ENCODE results near the gene PLEKHA8. TPM values are rescaled to one million over a fixed set of nuclear protein-coding genes. Genes with fewer than 3 reads are reported as not detected.
"Not testable (repeated sequence)": the region's sequence is repeated elsewhere in the genome, so short reads cannot be mapped to it uniquely, and the experiment has no call there.

PLEKHA8 gene
- total RNA-seq, 1 donor from 2014 or later: 13.7 TPM

DNA sequence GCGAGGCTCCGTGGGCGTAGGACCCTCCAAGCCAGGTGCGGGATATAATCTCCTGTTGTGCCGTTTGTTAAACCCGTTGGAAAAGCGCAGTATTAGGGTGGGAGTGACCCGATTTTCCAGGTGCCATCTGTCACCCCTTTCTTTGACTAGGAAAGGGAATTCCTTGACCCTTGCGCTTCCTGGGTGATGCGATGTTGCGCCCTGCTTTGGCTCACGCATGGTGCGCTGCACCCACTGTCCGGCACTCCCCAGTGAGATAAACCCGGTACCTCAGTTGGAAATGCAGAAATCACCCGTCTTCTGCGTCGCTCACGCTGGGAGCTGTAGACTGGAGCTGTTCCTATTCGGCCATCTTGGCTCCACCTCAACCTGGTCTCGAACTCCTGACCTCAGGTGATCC, 70.4 kb downstream of the PLEKHA8 start:
- not testable (repeated sequence) for DNase-seq (ENCODE audit: low spot score)

DNA sequence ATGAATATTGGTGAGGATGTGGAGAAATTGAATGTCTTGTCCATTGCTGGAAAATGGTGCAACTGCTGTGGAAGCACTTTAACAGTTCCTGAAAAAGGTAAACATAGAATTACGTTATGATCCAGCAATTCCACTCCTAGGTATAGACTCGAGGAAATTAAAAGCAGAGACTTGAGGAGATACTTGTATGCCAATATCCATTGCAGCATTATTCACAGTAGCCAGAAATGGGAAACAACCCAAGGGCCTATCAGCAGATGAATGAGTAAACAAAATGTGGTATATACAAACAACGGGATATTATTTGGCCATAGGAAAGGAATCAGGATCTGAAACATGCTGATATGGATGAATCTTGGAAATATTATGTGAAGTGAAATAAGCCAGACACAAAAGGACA, 74.1 kb downstream of the PLEKHA8 start:
- DNase-seq (ENCODE audit: low spot score): no peak

DNA sequence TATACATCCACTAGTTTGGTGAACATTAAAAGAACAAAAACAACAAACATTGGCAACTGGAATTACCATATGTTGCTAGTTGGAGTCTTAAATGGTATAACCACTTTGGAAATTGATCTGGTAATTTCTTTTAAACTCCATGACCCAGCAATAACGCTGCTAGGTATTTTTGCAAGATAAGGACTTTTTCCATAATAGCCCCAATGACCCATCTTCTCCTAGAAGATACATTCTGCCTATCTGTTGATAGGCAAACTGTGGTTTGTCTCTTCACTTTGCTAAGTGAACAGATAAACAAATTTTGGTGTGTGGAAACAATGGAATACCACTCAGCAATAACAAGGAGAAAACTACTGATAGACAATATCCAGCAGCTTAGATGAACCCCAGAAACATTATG, 75.9 kb downstream of the PLEKHA8 start:
- no peak for DNase-seq (ENCODE audit: low spot score)

DNA sequence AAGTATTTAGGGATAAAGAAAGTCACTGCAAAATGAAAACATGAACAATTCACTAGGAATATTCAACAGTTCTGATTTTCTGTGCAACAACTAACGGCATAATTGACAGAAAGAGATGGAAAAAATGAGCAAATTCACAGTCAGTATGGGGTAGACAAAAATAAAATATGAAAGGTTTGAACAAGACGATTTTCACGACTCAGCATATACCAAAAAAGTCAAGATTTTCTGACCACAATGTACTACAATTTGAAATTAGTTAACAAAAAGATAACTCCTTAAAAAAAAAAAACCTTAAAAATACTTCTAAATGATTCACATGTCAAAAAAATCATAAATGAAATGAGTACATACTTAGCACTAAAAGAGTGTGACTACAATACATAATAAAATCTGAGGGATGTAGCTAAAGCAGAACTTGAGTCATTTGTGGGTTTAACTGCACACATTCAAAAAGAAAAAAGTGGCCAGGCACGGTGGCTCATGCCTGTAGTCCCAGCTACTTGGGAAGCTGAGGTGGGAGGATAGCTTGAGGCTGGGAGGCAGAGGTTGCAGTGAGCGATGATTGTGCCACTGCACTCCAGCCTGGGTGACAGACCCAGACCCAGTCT, 84.0 kb downstream of the PLEKHA8 start:
- DNase-seq (ENCODE audit: low spot score): no peak

DNA sequence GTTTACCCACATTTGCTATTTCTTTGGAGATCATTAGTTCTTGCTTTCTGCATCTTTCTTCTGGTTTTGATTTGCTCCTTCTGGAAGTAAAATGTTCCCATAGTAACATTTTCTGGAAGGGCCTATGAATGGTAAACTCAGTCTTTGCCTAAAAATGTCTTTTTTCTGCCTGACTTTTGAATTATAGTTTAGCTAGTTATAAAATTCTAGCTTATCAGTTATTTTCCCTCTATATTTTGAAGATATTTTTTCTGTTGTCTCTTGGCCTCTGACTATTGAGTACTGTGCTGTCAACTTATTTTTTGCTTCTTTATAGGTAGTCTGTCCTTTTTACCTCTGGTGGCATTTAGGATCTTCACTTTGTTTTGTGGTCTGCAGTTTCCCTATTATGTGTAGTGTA, 84.9 kb downstream of the PLEKHA8 start:
- no peak for DNase-seq (ENCODE audit: low spot score)

DNA sequence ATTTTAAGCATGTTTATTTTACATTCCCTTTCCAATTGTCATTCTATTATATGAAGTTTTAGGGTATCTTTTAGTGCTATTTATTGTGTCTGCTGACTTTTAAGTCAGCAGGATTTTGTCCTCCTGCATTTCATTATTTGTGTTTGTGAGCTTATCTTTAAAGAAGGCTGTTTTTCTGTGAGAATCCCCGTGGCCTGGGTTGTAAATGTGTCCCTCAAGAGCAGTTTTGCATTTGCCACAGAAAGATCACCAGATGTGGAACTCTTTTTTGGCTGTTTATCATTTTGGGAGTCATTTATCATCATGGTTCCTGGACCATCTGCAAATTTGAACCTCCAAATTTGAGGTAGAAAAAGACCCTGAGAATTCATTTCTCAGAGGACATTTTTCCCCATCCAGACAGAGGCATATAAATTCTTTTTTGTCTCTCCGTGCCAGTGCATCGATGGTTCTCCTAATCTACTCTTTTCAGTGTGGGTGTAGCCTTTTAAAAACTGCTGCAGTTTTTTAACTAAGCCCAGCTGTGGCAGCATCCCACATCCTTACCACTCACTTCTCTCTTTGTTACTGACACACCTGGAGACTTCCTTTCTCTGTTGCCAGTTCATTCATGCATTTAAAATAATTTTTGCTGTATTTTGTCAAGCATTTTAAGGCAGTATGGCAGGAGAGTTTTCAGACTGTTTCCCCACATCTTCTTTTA, 86.5 kb downstream of the PLEKHA8 start:
- no peak for DNase-seq (ENCODE audit: low spot score)

DNA sequence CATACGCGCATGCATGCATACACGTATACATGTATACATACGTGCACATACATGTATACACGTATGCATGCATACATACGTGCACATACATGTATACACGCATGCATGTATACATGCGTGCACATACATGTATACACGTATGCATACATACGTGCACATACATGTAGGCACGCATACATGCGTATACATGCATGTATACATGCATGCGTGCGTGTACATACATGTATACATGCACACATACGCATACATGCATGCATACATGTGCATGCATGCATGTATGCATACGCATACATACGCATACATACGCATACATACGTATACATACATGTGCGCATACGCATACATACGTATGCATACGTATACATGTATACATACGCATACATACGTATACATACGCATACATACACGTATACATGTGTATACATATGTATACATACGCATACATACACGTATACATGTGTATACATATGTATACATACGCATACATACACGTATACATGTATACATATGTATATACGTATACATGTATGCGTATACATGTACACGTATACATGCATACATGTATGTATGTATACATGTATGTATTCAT, 87.6 kb downstream of the PLEKHA8 start:
- no peak for DNase-seq (ENCODE audit: low spot score)

DNA sequence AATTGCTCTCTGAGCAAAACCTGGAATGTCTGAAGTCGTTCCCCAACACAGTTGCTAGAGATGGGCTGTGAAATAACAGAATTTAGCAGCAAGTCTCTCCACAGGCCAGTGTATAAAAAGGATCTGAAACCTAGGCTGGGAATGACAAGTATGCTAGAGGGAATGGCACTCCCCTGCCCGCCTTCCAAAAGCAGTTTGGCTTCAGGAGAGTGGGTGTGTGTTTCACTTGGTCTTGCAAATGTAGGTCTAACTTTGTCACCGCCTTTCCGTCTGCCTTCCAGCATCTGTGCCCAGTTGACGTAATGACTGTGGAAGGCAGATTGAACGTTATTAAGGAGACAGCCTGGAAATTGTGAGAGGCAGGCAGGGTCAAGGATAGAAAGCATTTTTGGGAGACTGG, 88.6 kb downstream of the PLEKHA8 start:
- DNase-seq (ENCODE audit: low spot score): no peak

DNA sequence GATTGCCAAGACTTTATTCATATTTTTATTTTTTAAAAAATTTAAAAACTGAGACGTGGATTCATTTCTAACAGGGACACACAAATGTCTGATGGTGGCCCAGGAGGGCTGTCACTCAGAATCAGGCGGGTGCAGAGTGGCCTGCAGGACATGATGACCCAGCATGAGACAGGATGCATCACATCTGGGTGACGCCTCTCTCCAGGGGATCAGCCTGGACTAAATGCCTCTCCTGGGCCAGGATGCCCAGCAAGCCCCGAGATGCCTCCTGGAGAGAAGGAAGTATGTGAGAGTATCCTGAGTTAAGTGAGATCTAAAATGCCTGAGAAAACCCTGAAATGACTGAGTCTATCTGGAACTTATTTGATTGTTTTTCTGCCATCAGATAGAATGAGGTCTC, 89.7 kb downstream of the PLEKHA8 start:
- no peak for DNase-seq (ENCODE audit: low spot score)

DNA sequence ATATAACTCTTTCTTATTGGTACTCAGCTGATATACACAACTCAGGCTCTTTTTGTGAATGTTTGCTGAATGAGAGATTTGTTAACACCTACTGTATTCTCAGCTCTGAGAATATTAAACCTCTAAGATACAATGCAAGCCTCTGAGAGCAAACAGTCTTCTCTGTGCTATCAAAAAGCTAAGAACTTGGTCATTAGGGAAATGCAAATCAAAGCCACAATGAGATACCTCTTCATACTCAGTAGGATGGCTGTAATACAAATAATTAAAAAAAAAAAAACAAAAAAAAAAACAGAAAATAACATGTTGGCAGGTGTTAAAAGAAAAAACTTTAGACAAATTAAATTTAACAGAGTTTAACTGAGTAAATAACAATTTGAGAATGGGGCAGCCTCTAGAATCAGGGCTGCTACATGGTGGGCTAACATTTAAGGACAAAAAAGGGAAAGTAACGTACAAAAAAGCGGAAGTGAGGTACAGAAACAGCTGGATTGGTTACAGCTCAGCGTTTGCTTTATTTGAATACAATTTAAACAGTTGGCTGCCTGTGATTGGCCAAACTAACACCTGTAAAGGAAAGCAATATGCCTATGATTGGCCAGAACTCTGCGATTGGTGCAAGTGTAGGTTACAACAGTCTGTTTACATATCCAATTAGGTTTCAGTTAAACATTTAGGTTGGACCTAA, 91.8 kb downstream of the PLEKHA8 start:
- DNase-seq (ENCODE audit: low spot score): no peak

DNA sequence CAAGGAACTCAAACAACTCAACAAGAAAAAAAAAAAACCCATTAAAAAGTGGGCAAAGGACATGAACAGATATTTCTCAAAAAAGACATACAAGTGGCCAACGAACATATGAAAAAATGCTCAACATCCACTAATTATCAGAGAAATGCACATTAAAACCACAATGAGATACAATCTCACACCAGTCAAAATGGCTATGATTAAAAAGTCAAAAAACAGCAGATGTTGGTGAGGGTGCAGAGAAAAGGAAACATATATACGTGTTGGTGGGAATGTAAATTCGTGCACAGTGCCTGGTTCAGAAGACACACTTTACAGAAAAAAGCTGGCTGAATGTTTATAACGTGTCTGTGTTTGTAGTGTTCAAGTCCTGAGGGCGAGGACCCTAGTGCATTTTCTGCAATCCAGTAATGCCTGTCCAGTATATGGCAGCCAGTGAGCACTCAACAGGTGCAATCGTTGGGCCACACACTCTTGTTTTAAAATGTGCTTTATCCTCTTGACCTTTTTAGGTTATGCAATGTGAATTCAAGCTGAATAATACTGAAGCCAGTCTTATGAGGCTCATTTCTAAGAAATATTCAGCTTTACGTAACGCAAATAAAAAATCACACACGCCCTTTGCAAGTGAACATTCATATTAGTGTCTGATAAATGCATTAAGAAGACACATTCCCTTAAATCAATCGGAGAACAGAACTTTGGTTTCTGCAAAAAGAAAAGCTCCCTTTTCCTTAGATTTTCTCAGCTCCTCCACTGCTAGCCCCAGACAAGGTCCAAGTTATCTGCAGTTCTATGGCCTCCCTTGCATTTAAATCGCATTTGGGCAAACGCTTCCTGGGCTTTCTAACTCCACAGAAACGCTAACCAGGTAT, 105.8 kb downstream of the PLEKHA8 start:
- no peak for DNase-seq (ENCODE audit: low spot score)

DNA sequence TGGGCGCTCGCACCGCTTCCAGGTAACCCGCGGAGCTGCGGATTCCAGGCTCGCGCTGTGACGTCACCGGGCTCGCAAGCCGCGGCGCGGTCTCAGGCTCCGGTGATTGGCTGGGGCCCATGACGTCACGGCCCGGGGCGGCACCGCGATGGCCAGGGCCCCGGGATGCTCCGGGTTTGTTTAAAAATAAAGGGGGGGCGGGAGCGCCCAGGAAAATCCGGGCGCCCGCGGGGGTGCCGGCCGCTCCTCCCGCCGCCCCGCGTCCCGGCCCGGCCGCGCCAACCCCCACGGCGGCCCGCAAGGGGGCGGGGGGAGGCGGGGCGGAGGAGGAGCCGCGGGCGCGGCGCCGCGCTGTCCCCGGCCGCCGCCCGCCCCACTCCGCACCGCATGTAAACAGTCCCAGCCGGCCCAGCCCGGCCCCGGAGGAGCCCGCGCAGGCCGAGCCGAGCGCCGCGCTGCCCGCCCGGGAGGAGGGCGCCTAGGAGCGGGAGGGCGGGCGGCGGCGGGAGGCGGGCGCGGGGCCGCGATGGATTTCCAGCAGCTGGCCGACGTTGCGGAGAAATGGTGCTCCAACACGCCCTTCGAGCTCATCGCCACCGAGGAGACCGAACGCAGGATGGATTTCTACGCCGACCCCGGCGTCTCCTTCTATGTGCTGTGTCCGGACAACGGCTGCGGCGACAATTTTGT, 106.5 kb downstream of the PLEKHA8 start, which contains the start of gene MTURN:
Gene MTURN, plus strand, starts transcription at position 376 of the 690 bp plus-strand sequence. Its CDS starts 151 bp downstream, at position 527.
- DNase-seq (ENCODE audit: low spot score): peak; percentile 95

DNA sequence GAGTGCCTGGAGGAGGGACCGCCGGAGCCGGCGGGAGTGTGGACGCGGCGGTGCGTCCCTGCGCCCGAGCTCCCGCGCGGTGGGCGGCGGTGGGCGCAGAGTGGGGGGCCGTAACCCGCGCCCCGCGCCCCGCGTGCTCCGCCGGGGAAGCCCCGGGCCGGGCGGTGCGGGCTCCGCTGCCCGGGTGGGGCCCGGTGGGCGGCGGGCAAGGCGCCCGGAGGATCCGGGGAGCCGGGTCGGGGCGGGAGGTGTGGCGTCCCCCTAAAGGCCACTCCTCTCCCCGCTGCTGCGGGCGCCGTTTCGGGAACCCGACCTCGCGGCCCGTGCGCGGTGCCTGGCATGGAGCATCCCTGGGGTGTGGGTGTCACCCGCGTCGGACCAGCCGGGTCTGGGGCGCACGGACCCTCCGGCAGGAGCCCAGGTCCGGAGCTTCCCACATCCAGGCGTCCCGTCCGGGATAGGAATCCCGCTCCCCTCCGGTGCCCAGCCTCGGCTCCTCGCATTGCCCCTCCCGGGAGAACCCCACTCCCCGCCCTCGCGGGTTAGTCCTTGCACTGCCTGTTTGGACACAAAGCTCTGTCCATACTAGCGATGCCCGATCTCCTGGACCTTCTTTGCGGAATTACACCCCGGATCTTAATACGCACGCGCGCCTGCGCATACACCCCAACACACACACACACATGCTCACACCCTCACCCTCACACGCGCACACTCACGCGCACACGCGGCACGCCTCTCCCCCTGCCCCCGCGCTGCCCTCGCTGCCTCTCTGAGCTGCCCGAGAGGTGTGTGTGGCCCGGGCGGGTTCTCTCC, 107.3 kb downstream of the PLEKHA8 start:
- DNase-seq (ENCODE audit: low spot score): peak; percentile 91

DNA sequence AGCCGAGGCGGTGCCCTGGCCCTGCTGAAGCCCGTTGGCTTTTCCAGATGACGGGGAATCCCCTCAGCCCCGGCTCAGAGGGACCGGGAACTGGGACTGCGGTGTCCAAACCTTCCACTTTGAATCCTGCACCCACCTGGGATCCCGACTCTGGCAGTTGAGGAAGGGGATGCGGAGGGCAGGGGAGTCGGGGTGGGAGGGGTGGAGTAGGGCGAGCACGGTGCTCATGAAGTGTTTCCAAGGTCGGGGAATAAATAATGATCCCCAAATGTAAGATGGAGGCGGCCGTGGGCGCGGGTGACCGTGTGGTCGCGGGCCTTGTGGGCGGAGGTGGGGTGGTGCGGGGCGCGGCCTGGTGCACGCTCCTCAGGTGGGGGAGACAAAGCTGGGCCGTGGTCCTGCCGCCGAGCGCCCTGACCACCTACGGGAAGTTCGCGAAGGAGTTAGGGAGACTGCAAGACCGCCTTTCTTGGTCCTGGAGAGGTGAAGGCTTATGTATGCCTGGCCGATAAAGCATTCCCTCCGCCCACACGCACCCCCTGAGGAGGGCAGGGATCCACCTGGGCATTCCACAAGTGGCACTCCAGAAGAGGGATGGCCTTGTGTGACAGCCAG, 108.0 kb downstream of the PLEKHA8 start:
- DNase-seq (ENCODE audit: low spot score): no peak

DNA sequence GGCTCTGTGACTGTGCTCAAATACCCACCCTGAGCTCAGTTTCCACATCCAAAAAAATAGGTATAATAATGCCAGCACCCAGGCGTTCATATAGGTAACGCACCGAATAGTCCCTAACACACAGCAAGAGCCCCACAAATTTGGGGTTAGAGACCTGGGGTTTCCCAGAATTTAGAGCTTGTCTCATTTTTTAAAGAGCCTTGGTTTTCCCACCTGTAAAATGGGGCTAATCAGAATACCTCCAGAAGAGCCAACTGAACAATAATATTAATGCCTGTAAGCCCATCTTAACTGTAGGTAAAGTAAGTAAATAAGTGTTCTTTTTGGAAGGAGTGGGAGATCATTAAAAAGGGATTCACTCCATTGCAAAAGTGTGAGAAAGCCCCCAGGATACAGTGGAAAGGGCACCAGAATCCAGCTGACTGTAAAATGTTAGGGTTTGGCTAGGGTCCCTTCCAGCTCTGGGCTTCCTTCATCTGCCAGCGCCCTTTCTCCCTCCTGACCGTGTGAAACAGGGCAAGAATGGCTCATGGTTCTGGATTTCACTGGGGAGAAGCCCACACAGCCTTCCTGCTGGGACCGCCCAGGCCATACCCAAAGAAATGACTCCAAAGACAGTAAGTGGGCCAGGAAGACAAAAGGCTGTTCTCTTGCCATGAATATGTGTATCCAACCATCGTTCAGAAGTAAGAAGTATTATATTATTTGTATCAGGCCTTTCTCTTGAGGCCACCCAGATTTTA, 108.7 kb downstream of the PLEKHA8 start:
- DNase-seq (ENCODE audit: low spot score): no peak

DNA sequence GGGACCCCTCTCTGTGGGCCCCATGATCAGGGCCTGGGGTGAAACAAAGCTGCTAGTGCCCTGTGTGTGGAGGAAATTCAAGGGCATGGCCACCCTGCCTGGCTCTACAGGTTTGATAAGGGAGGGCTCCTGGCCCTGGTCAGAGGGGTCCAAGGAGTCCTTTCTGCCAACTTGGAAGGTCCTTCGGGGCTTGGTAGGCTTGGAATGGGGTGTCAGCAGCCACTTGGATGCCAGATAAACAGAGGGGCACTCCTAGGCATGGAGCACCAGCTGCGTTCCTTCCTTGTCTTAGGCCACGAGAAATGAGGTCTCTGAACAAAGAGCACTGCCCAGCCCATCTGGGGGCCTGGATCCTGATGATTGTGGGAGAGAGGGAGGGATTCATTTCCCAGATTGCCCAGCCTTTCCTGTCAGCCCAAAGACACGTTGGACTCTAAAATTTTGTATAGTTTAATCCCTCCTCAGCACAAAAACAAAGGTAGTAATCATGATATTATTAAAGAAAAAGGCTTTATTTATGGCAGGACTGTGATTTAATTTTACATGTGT, 111.7 kb downstream of the PLEKHA8 start:
- no peak for DNase-seq (ENCODE audit: low spot score)

DNA sequence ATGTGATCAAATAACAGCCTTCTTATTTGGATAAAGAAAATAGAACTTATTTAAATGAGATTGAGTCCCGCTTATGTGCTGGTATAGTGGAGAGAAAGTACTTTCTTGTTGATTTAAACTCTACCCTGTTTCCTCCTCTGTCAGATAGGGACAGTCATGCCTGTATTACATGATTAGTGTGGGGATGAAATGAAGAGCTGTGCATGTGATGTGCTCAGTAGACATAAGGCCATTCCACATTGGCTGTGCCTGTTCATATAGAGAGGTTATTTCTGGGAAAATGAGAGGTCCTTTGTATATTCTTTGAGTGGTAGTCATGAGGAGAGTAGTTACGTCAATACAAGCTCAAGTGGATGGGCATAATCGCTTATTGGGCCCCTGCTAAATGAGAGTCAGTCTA, 112.2 kb downstream of the PLEKHA8 start:
- no peak for DNase-seq (ENCODE audit: low spot score)

DNA sequence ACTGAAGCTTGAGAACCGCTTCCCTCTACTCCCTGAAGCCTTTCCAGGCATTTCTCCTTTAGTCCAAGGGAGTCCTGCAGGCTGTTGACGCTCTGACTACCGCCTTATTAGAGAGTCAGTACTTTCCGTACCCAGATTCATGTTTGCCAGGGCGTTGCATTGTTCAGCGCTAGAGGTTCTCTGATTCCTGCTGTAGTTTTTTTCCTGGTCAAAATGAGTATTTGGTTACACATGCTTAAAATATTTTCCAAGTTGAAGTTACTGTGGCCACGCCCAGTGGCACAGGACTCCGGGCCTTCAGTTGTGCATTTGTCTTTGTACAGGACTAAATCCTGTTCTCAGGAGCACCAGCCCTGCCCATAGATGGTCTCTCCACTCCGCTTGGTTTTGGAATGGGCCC, 114.5 kb downstream of the PLEKHA8 start:
- no peak for DNase-seq (ENCODE audit: low spot score)

All from mesenteric fat pad (tissue), 1 donor.